SIG-M5 (cell line): Measurements from ENCODE around the gene RPL10A.
"Not testable (repeated sequence)": the region's sequence is repeated elsewhere in the genome, so short reads cannot be mapped to it uniquely, and the experiment has no call there.

Experiments used
- DNase-seq: peaks from one replicate; lab custom pipeline; 2025; lab: John Stamatoyannopoulos, UW

RPL10A gene

GRCh38 chr6:35468181-35468979 is at the start of gene RPL10A:
TSS of gene RPL10A (plus strand) at chr6:35468401. CDS start at chr6:35468435, 34 bp downstream.
- DNase-seq, result peak; percentile 74

- DNase-seq, result no peak
Measured at GRCh38 chr6:35419417-35419816, 48.8 kb upstream of the RPL10A start.

GRCh38 chr6:35419961-35420360 is 48.2 kb upstream of the RPL10A start:
- no peak for DNase-seq

- DNase-seq, result no peak
Measured at GRCh38 chr6:35425284-35425683, 42.9 kb upstream of the RPL10A start.

GRCh38 chr6:35426074-35426473 is 42.1 kb upstream of the RPL10A start:
- no peak for DNase-seq

GRCh38 chr6:35427435-35427834 is 40.8 kb upstream of the RPL10A start:
- no peak for DNase-seq

- no peak for DNase-seq
Measured at GRCh38 chr6:35427851-35428321, 40.3 kb upstream of the RPL10A start.

- DNase-seq, result no peak
Measured at GRCh38 chr6:35428421-35429149, 39.6 kb upstream of the RPL10A start.

- no peak for DNase-seq
Measured at GRCh38 chr6:35429463-35429862, 38.7 kb upstream of the RPL10A start.

GRCh38 chr6:35432291-35432690 is 35.9 kb upstream of the RPL10A start:
- no peak for DNase-seq

GRCh38 chr6:35432702-35433101 is 35.5 kb upstream of the RPL10A start:
- DNase-seq, result not testable (repeated sequence)

- no peak for DNase-seq
Measured at GRCh38 chr6:35435074-35435837, 32.9 kb upstream of the RPL10A start.

GRCh38 chr6:35436071-35436857 is 31.9 kb upstream of the RPL10A start:
- DNase-seq, result no peak

GRCh38 chr6:35438378-35439065 is 29.7 kb upstream of the RPL10A start:
- not testable (repeated sequence) for DNase-seq

GRCh38 chr6:35439308-35439707 is 28.9 kb upstream of the RPL10A start:
- DNase-seq, result no peak

GRCh38 chr6:35441205-35441604 is 27.0 kb upstream of the RPL10A start:
- no peak for DNase-seq

- no peak for DNase-seq
Measured at GRCh38 chr6:35441642-35442041, 26.6 kb upstream of the RPL10A start.

- no peak for DNase-seq
Measured at GRCh38 chr6:35442693-35443092, 25.5 kb upstream of the RPL10A start.

GRCh38 chr6:35443341-35444030 is 24.7 kb upstream of the RPL10A start:
- no peak for DNase-seq

GRCh38 chr6:35445691-35446090 is 22.5 kb upstream of the RPL10A start:
- DNase-seq, result no peak
